ENCODE measurements around the gene MMP1.

- TF ChIP-seq CTCF (IDR thresholded peaks at IDR 0.05), result no peak
- TF ChIP-seq POLR2A (IDR thresholded peaks at IDR 0.05), result no peak
These were observed 15.5 kb upstream of the MMP1 start for GRCh38 chr11:102813484-102813883.
